AG10803 (cell line): ENCODE results near the gene NTN4.
"Not testable (repeated sequence)": the region's sequence is repeated elsewhere in the genome, so short reads cannot be mapped to it uniquely, and the experiment has no call there.

ENCODE experiments used
- DNase-seq: peaks from one replicate; pipeline ENCODE4 v3.0.0; 2010; ENCODE audit warnings: low read depth
- H3K4me3 ChIP-seq: 2 replicates; pipeline ENCODE4 v1.5.1; 2011; ENCODE audit warnings: mild to moderate bottlenecking, low read length, control low read depth
- TF ChIP-seq, protein P1 (sequence below): conservative IDR thresholded peaks from 2 replicates; pipeline ENCODE4 v1.5.1; 2011; ENCODE audit warnings: mild to moderate bottlenecking, low read length, control low read depth, inconsistent platforms

NTN4 gene

DNA sequence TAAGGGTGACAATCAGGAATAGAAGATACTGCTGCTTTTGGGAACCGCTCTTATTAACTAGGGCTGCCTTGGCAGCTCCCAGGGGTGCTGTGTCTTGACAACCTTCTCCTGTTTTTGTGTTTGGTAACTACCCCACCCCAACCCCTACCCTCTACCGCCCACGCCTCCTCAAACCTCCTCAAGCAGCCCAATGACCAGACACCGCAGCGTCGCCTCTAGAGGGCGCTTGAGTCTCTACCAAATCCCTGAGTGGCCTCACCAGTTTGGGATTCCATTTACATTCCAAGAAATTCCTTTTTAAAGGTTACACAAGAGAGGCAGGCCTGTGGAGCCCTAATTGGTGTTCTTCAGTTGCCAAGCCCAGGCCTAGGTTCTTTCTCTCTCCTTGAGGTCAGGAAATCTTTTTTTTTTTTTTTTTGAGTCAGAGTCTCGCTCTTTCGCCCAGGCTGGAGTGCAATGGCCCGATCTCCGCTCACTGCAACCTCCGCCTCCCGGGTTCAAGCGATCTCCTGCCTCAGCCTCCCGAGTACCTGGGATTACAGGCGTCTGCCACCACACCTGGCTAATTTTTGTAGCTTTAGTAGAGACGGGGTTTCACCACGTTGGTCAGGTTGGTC lies 166.9 kb downstream of the NTN4 start:
- peak; percentile 96 for DNase-seq
- no peak overlapping the region for H3K4me3 ChIP-seq
- TF ChIP-seq, protein P1, sequence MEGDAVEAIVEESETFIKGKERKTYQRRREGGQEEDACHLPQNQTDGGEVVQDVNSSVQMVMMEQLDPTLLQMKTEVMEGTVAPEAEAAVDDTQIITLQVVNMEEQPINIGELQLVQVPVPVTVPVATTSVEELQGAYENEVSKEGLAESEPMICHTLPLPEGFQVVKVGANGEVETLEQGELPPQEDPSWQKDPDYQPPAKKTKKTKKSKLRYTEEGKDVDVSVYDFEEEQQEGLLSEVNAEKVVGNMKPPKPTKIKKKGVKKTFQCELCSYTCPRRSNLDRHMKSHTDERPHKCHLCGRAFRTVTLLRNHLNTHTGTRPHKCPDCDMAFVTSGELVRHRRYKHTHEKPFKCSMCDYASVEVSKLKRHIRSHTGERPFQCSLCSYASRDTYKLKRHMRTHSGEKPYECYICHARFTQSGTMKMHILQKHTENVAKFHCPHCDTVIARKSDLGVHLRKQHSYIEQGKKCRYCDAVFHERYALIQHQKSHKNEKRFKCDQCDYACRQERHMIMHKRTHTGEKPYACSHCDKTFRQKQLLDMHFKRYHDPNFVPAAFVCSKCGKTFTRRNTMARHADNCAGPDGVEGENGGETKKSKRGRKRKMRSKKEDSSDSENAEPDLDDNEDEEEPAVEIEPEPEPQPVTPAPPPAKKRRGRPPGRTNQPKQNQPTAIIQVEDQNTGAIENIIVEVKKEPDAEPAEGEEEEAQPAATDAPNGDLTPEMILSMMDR: peak; percentile 82

DNA sequence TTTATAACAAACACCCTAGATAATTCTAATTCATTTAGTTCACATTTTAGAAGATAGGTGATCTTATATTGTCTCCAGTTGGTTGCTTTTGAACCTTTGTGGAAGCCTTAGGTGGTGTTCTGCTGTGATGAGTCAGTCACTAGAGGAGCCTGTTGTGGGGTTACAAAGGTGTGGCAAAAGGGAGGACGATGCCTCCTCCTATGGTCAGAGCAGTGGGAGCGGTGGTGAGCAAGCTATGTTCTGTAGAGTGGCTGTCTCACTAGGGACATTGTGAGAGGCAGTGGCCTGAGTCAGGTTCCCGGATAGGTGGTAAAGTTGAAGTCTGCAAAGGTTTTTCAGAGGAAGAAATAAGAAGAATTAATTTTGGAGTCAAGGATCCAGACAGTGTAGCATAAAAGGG lies 167.7 kb downstream of the NTN4 start:
- H3K4me3 ChIP-seq: no peak overlapping the region
- no peak for DNase-seq
- TF ChIP-seq, protein P1: no peak

DNA sequence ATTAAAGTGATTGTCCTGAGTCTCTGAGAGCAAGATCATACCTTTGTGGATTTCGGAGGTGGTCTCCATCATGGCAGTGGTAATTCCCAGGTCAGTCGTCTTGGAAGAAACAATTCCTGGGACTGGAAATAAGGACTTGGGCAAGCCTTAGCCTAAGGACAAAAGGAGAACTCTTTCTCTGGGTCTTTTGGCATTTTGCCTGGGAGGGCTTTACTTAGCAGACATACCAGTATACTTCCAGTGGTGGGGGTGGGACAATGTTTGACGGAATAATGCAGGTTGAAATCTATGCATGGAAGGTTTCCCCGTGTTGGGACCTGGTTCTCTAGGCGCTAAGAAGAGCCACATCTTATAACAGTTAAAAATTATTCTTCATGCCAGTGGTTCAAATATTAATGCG lies 168.8 kb downstream of the NTN4 start:
- no peak for DNase-seq
- TF ChIP-seq, protein P1: no peak
- H3K4me3 ChIP-seq: no peak overlapping the region

DNA sequence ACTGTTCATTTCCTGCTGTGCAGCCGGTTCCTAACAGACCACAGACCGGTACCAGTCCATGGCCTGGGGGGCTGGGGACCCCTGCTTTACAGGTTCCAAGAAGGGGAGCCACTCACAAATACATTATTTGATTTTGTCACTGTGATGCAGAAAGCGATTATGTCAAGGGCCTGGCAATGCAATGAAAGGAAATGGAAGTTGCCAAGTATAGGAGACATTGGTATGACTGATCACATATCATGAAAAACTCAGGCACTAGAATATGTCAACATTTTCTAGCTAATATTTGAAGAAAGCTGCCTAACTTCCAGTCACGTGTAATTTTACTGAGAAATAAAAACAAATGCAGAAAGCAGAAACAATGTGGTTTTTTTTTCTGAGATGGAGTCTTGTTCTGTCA lies 170.4 kb downstream of the NTN4 start:
- DNase-seq: no peak
- no peak overlapping the region for H3K4me3 ChIP-seq
- TF ChIP-seq, protein P1: no peak

DNA sequence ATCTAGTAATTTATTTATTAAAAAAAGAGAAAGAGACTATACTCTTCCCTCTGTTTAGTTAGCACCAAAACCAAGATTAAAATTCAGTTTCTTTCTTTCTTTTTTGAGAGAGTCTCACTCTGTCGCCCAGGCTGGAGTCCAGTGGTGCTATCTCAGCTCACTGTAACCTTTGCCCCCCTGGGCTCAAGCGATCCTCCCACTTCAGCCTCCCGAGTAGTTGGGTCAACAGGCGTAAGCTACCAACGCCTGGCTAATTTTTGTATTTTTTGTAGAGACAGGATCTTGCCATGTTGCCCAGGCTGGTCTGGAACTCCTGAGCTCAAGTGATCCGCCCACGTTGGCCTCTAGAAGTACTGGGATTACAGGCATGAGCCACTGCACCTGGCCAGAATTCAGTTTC lies 174.1 kb downstream of the NTN4 start:
- not testable (repeated sequence) for DNase-seq, H3K4me3 ChIP-seq

DNA sequence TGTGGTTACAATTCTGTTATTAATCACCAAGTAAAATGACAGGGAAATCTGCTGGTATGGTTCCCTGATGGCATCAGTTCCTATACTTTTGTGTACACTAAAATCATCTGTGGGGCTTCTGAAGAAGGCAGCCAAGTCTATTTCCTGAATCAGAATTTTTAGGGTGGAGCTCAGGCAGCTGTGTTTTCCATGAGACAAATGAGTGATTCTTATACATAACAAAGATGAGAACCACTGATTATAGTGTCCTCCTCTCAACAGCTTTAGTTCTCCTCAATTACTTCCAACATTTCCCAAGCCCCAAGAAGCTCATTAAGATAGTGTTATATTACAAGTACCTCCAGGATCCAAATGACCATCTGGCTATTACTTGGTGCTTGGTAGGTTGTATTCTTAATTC lies 174.8 kb downstream of the NTN4 start:
- no peak overlapping the region for H3K4me3 ChIP-seq
- no peak for DNase-seq
- TF ChIP-seq, protein P1: no peak

DNA sequence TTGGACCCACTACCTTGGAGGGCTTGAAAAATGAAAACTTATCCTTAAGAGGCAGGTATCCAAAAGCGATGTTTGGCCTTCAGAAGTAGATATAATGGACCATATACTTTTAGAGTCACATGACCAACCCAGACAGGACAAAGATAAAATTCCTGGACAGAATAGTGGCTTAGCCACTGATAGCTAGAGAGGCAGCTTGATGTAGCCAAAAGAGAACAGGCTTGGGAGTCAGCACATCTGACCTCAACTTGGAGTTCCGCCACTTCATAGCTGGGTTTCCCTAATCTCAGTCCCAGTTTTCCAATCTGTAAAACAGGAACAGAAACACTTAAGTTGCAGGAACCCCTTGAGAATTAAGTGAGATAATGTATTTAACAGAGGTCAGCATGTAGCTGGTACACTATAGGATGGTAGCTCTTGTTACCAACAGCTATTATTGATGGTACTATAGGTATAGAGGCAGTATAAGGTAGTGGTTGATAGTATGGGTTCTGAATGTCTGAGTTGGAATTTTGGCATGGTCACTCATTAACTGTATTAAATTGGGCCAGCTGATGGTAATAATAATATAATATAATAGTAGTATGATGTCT lies 176.1 kb downstream of the NTN4 start:
- TF ChIP-seq, protein P1: no peak
- no peak for DNase-seq
- H3K4me3 ChIP-seq: no peak overlapping the region
